Hepatocyte (in vitro differentiated cells): ENCODE measurements around the gene ACSL3.

ENCODE experiments used
- EZH2 ChIP-seq: fragments of 200-600 bp; sonication (generic); IDR thresholded peaks from 2 replicates; pipeline ENCODE4 v1.6.1; 2016; ENCODE audit warnings: antibody characterized with exemption, mild to moderate bottlenecking, borderline replicate concordance
- EZH2phosphoT487 ChIP-seq: fragments of 200-600 bp; sonication (generic); IDR thresholded peaks from one replicate; pipeline ENCODE4 v1.6.1; 2018; ENCODE audit warnings: antibody characterized with exemption, mild to moderate bottlenecking, low read depth, moderate library complexity; ENCODE audit not compliant: unreplicated experiment, severe bottlenecking
- TF ChIP-seq, protein P1 (sequence below): fragments of 200-600 bp; sonication (generic); IDR thresholded peaks from 2 replicates; pipeline ENCODE4 v1.5.1; 2016; ENCODE audit warnings: antibody characterized with exemption, mild to moderate bottlenecking; ENCODE audit not compliant: poor library complexity

DNA sequence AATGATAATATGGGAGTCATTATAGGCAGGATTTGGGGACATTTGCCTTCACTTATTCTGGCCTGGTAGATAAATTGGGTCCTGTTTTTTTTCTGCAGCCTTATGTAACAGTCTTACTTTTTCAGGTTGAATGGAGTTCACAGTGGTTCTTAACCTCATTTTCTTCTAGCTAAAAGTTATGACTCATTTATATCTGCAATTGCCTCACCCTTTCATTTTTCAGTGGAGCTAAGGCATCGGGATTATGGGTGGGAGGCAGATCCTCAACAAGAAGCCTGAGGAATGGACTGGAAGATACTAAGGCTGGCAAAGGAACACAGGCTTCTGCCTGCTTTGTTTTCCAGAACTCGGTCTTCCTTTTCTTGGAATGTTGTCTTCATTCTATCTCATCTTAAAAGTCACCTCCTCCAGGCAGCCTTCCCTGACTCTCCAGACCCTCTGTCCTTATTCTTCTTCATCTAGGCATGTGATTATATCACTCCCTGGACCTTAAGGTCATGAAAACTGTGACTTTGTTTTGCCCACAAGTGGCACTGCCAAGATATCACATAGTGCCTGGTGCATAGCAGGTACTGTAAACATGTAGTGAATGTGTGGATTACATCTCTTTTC, 41.0 kb upstream of the ACSL3 start:
- TF ChIP-seq, protein P1, sequence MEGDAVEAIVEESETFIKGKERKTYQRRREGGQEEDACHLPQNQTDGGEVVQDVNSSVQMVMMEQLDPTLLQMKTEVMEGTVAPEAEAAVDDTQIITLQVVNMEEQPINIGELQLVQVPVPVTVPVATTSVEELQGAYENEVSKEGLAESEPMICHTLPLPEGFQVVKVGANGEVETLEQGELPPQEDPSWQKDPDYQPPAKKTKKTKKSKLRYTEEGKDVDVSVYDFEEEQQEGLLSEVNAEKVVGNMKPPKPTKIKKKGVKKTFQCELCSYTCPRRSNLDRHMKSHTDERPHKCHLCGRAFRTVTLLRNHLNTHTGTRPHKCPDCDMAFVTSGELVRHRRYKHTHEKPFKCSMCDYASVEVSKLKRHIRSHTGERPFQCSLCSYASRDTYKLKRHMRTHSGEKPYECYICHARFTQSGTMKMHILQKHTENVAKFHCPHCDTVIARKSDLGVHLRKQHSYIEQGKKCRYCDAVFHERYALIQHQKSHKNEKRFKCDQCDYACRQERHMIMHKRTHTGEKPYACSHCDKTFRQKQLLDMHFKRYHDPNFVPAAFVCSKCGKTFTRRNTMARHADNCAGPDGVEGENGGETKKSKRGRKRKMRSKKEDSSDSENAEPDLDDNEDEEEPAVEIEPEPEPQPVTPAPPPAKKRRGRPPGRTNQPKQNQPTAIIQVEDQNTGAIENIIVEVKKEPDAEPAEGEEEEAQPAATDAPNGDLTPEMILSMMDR, result no peak
- no peak for TF ChIP-seq EZH2
- TF ChIP-seq EZH2phosphoT487, result no peak
